HG02885 (cell line): Measurements from ENCODE around the gene RIMOC1.
A peak's percentile ranks its signal among the peaks of the same experiment; 100 is the strongest.

Experiments used
- ATAC-seq: cut with Tn5 transposase; IDR thresholded peaks from one replicate; pipeline ENCODE4 v1.9.1; 2021; ENCODE audit warnings: mild to moderate bottlenecking; ENCODE audit not compliant: unreplicated experiment, poor library complexity

The RIMOC1 gene

DNA sequence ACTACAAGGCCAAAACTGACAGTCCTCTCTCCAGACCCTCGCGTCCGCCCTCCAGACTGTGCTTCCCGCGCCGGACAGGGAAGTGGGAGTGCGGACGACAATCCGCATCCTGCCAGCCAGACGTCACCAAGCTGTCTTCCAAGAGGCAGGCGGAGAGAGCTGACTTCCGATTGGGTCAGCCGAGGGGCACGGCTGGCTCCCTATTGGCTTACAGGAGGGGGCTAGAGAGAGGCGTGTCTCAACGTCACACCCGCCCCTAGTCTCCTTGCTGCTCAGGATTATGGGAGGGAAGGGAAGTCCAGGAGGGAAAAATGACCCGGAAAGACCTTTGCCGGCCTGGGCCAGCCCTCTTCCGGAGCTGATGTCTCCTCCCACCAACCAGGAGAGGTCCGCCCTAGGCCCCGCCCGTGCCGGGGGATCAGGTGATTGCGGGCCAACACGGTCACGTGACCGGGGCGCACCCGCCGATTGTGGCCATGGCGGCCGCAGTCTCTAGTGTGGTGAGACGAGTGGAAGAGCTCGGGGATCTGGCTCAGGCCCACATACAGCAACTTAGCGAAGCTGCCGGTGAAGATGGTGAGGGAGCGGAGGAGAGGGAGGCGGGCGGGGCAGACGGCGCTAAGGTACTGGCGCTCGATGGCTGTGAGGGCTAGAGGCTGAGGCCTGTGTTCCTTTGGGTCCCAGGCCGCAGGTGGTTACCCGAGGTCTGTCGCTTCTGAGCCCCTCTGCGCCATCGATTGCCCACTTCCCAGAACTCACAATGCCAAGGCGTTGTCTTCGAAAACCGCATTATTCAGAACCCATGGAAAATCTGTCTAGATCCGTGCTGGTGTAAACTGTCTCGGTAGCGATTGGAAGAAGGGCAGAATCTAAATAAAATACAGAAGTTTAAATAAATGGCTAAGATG lies at the start of gene RIMOC1:
RIMOC1 (plus strand) TSS at position 453 of the 908 bp plus-strand sequence; CDS start at position 477, 24 bp downstream.
- peak; percentile 99 for ATAC-seq

- ATAC-seq, result peak; percentile 95
Measured at GRCh38 chr5:41856644-41857491, 47.3 kb upstream of the RIMOC1 start.

- ATAC-seq, result no peak
Measured at GRCh38 chr5:41857989-41858388, 46.2 kb upstream of the RIMOC1 start.

DNA sequence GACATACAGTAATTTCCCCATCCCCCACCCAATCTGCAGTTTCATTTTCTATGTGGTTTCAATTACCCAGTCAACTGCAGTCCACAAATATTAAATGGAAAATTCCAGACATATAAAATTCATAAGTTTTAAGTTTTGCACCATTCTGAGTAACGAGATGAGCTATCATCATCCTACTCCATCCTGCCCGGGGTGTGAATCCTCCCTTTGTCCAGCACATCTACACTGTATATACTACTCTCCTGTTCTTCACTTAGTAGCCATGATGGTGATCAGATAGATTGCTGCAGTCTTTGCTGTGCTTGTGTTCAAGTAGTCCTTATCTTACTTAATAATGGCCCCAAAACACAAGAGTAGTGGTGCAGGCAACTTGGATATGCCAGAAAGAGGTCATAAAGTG lies 45.3 kb upstream of the RIMOC1 start:
- ATAC-seq, result no peak

GRCh38 chr5:41863871-41864486 lies 40.2 kb upstream of the RIMOC1 start:
- ATAC-seq, result peak; percentile 76

DNA sequence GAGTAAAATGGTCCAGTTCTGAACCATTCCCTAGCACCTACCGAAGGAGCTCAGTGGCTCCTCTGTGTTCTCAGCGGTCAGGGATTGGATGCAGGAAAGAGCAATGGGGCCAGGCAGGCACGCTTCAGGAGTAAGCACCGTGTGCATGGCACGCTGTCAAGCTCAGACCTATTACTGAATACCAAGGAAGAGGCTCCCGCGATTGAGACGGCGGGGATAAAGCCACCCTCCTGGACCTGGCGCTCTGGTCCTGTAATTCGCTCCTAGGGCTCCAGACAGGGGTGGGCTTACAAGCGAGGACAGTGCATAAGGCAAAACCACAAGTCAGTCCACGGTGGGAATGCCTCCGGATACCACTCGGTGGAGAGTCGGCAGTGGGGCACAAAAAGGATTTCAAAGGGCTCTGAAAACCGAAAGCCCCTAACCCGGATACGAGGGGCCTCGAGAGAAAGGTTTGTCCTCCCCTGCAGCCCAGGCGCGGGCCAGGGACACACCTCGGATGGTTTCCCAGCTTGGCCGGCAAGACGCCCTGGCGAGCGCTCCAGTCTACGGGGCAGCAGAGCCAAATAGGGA lies 34.9 kb upstream of the RIMOC1 start:
- no peak for ATAC-seq

DNA sequence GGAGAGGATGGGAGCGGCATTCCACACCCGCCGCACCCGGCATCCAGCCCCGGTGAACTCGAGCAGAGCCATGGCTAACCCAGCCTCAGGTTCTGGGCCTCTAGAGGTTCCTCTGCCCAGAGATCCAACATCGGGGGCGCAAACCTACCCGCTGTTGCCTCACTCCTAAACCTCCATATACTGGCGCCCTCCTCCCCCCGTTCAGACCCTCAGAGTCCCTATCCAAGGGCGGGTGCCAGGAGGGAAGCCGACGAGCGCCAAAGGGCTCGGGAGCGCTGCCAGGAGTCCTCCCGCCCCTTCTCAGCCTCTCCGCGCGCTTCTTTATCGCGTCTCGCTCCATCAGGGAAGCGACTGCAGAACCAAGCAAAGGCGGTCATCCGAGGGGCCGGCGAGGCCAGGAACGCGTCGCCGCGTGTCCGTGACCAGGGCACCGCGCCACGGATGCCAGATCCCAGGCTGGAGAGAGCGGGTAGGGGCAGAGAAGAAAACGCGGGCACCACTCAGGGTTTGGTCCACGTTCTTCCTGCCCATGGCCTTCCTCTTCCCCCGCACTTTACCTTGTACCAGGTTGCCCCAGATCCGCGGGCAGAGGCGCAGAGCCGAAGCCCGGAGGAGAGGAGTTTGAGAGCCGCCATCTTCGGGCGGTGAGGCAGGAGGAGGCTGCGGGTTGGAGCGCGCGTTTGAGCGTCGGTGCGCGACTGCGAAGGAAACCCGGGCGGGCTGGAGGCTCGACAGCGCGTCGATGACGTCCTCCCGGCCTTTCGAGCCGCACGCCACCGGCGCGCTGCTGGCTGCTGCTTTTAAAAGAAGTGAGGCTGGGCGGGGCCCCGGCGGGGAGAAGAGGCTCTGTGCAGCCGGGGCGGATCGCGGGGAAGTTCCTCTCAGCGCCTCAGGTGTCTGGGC lies 34.2 kb upstream of the RIMOC1 start, which contains the start of gene OXCT1:
OXCT1 (minus strand) TSS at position 702 of the 903 bp plus-strand sequence; CDS start at position 635, 67 bp downstream.
- peak; percentile 92 for ATAC-seq

- ATAC-seq, result no peak
Measured at GRCh38 chr5:41870627-41871048, 33.5 kb upstream of the RIMOC1 start.

DNA sequence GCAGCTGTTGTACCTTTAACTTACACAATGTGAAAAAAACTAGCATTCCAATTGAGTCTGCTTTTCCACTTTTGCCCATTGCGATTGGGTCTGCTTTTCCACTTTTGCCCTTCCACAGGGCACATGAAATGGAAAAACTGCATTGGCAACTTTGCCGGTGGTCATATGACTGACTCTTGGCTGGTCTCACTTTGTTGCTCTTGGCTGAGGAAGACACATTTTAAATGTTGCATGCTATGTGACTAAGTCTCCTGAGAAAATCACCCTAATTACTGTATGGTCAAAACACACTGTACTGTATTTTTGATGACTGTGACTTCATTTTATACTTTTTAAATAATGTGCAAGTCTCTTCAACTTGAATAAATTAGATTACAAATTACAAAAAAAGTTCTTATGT lies 32.3 kb upstream of the RIMOC1 start:
- no peak for ATAC-seq

DNA sequence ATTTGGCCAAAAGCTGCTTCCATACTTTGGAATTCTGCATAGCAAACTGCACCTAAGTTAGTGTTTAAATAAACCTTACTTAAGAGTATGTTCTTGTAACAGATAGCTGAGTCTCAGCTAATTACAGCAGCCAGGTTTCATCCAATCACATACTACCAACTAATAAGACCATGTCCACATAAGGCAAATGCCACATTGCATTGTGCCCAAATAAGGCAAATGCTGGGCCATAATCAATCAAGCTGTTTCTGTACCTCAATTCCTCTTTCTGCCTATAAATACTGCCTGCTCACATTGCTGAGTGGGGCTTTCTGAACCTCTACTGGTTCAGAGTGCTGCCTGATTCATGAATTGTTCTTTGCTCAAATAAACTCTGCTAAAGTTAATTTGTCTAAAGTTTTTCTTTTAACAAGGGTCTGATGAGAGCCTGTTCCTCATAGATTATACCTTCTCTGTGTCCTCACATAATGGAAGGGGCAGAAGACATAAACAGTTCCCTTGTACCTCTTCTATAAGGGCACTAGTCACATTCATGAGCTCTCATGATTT lies 29.6 kb upstream of the RIMOC1 start:
- no peak for ATAC-seq

DNA sequence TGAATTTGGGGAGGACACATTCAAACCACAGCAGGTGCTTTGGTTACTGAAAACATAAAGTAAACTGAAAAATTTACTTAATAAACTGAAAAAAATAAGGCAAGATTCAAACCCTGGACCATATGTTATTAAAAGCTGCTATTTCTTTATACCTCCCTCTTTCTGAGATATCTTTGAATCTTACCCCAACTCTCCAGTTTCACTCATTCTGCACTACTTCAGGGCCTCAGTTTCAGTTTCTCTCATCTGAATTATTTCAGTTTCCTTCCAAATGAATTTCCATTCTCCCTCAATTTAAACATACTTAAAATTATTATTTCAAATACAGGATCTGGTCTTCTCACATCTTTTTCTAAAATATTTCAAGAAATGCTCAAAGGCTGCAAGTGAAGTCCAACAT lies 29.0 kb upstream of the RIMOC1 start:
- no peak for ATAC-seq

GRCh38 chr5:41876678-41877077 lies 27.5 kb upstream of the RIMOC1 start:
- ATAC-seq, result no peak

DNA sequence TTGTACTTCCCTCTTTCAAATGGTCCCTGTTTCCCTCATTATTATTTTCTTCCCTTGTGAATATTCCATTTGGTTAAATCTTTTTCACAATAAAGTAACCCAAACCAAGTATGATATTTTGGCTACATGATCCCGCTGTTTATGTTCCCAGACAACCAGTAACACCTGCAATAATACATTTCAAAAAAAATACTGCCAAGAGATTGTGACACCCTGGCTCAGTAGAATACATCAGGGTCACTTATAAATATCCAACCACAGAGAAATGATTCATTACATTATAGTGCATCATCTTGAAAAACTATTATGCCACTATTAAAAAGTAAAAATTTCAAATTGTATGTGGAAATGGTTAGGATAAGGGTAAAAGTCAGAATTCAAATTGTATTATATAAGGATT lies 26.7 kb upstream of the RIMOC1 start:
- no peak for ATAC-seq

DNA sequence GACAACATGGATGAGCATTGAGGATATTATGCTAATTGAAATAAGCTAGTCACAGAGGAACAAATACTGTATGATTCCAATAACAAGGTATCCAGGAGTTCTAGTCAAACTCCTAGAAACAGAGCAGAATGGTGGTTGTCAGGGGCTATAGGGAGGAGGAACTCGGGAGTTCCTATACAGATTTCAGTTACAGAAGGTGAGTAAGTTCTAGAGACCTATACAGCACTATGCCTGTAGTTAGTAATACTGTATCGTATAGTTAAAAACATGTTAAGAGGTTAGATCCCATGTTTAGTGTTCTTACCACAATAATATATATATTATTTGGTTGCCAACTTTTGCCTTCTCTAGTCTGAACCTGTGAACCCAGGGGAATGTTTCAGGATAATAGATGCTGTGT lies 26.0 kb upstream of the RIMOC1 start:
- peak; percentile 38 for ATAC-seq

DNA sequence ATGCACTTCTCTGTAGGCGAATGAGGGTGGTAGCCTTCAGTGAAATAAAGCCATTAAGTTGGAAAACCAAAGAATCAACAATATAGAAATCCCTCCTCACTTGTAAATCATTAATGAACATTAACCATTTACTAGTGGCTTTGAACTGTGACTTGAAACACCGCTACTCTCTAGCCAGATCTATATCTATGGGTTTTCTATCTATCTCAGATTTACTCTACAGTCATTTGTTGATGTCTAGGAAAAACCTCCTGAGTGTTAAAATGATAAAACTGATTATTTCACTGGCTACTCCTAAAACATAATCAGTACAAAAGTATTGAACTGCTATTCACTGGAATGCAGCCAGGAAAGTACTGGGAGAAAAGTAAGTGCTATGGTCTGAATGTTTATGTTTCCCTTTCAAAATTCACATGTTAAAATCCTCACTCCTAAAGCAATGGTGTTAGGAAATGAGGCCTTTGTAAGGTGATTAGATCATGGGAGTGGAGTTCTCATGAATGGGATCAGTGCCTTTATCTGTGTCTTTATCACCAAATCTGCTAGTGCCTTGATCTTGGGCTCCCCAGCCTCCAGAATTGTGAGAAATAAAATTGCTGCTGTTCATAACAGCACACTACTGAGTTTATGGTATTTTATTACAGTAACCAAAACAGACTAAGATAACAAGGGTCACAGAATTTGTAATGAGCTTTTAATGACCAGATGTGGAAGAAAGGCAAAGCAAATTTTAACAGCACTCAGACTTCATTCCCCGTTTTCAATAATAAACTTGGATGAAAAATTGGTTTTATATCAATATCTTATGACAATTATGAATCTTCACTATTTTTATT lies 25.3 kb upstream of the RIMOC1 start:
- no peak for ATAC-seq

DNA sequence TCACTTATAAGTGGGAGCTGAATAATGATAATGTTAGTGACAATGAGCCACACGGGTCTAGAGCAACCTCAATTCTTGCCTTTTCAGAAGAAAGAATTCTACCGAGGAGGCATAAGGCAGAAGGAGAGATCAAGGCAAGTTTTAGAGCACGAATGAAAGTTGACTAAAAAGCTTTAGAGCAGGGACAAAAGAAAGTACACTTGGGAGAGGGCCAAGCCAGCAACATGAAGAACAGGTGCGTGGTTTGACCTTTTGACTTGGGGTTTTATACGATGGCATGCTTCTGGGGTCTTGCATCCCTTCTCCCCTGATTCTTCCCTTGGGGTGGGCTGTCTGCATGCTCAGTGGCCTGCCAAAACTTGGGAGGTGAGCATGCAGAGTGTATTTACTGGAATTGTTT lies 21.4 kb upstream of the RIMOC1 start:
- ATAC-seq, result no peak

GRCh38 chr5:41883243-41883642 lies 20.9 kb upstream of the RIMOC1 start:
- no peak for ATAC-seq

GRCh38 chr5:41883936-41884335 lies 20.2 kb upstream of the RIMOC1 start:
- no peak for ATAC-seq
